PFSK-1 (cell line): Measurements from ENCODE around the gene ALOX15B.

Experiments used
- FOXP2 ChIP-seq: optimal IDR thresholded peaks from 2 replicates; pipeline ENCODE3; 2011; ENCODE audit warnings: borderline replicate concordance, control low read depth, inconsistent platforms; ENCODE audit not compliant: insufficient read depth; ENCODE audit errors: extremely low read length, extremely low read depth
- POLR2AphosphoS5 ChIP-seq: IDR thresholded peaks from 2 replicates; pipeline ENCODE4 v1.6.1; 2012; ENCODE audit warnings: low read depth, mild to moderate bottlenecking, control low read depth, low read length, moderate library complexity
- REST ChIP-seq, 2 experiments: IDR thresholded peaks; 2 replicates each; pipeline versions ENCODE4 v1.6.1 to v1.8.0; 2011 to 2012; ENCODE audit warnings: low read depth in 2 of 2, low read length in 2 of 2, control low read depth in 1 of 2, inconsistent platforms in 1 of 2, mild to moderate bottlenecking in 1 of 2, moderate library complexity in 1 of 2; ENCODE audit not compliant: insufficient read depth in 1 of 2
- SIN3A ChIP-seq: IDR thresholded peaks from 2 replicates; pipeline ENCODE4 v1.6.1; 2012; ENCODE audit warnings: mild to moderate bottlenecking, low read length, moderate library complexity, borderline replicate concordance; ENCODE audit not compliant: insufficient read depth
- TAF1 ChIP-seq: IDR thresholded peaks from 2 replicates; pipeline ENCODE4 v1.6.1; 2012; ENCODE audit warnings: low read length, control low read depth, borderline replicate concordance; ENCODE audit not compliant: insufficient read depth

DNA sequence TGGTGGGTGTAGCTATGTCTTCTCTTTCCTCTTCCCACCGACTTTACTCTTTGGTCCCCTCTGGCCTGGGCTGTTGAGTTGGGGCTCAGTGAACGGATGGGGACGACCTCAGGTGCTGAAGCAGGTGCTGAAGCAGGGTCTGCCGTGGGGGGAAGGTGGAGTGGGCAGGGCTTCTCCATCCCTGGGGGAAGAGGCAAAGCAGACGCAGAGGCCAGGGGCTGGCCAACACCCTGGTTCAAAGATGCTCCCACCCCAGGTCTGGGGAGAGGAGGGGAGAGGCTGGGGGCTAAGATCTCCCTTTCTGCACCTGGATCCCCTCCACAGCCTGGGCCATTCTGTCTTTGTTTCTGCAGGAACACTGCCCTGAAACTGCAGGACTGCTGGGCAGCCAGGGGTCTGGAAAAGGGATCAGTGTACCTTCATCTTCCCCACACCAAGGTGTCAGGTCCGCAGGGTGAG is 25.7 kb downstream of the ALOX15B start:
- TF ChIP-seq SIN3A = no peak
- TF ChIP-seq FOXP2 = no peak
- no peak for TF ChIP-seq POLR2AphosphoS5
- TF ChIP-seq REST (IDR thresholded peaks at IDR 0.05; ENCODE audit: insufficient read depth in 1 of 2, low read depth in 2 of 2, low read length in 2 of 2) = no peak
- TF ChIP-seq TAF1 = no peak
